GM18499 (cell line): Measurements from ENCODE around the gene CDK6.
"Not testable (repeated sequence)": the region's sequence is repeated elsewhere in the genome, so short reads cannot be mapped to it uniquely, and the experiment has no call there.

ENCODE experiments used
- ATAC-seq: cut with Tn5 transposase; IDR thresholded peaks from one replicate; pipeline ENCODE4 v1.9.1; 2021; ENCODE audit warnings: moderate number of reproducible peaks; ENCODE audit not compliant: insufficient read depth, unreplicated experiment

The CDK6 gene

DNA sequence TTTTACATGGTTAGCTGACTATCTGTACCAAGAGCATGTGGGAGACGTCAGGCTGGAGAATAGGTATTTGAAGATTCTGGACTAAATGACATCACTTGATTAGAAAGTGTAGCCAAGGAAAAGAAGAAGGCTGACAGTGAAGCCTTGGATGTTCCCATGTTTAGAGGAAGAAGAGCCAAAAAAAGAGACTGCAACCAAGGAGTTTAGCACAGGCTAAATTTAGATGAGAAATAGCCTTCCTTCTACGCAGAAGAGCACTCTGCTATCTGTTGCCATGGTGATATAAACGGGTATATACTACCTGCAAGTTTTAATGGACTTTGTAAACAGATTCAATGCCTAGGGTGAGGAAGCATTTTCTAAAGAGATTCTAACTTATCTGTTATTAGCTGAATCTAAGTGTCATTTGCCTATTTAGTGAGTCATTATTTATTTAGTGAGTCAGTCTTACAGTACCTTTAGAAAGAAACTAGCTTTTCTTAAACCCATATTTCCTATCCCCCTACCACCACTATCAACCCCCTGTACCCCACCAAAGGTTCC is 69.8 kb downstream of the CDK6 start:
- no peak for ATAC-seq

- no peak for ATAC-seq
Measured at GRCh38 chr7:92765725-92766124, 70.6 kb downstream of the CDK6 start.

DNA sequence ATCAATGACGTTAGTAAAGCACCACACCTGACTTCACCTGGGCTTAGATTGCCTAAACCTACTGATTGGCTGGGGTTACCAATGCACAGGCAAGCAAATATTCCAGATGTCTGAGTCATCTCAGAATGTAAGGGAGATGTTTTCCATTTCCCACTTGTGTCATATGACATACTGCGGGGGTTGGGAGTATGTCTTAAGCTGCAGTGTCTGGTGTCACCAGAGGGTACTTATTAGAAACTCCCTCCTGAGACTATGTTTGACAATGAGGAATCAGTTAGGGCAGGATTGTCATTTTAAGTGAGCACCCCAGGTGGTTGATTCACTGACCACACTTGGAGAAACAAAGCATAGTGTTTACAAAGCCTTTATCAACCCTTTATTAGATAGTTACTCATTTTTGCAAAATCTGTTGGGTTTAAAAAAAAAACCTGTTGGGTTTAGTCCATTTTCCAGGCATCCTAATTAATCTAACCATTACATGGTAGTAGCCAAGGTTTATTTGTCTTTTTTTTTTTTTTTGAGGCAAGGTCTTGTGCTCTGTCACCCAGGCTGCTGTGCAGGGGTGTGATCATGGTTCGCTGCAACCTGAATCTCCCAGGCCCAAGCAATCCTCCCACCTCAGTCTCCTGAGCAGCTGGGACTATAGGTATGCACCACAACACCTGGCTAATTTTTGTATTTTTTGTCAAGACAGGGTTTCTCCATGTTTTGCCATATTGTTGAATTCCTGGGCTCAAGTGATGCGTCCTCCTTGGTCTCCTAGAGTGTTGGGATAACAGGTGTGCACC is 72.5 kb downstream of the CDK6 start:
- ATAC-seq, result no peak

DNA sequence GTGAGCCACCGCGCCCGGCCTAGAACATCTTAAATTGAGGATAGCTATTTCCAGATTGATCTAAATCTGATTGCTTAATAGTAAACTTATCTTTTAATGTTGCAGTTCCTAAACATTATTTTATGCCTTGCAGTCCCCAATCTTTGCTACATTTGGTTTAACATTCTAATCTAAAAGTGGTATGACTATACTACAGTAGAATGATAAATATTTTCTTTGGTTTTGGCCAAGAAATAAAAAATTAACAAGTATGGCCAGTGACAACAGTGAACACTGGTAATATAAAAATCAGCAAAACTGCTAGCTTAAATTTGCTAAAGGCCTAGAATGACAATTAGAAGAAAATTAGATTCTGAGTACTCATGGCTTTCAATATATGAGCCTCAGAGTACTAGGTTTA is 73.5 kb downstream of the CDK6 start:
- ATAC-seq, result no peak

DNA sequence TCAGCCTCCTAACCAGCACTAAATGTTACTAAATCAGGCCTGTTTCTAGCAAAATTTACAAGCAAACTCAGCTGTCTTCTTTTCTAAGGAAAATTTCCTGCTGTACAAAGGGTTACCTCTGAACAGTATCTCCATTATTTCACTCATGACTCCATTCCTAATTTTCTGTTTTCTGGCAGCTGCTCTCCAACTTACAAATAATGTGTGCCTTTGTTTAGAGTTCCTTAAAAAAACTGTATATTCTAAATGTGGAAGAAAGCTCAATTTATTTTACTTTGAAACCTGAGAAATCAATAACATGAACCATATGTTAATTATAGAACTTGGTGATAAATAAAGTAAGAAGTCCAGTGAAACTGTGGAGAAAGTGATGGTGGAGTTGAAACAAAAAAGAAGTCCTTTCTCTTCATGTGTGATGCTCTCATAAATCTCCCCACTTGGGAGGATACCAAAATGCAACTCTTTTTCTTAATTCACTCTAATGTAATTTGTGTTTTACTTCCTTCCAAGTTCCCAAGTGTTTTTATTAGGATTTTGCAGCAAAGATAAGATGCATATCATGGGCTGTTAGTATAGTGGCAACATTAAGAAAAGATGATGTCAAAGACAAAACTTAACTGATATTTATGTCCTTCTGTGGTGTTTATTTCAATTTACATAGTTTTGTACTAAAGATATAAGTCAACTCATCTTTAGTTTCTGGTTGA is 74.8 kb downstream of the CDK6 start:
- no peak for ATAC-seq

GRCh38 chr7:92758796-92759431 is 77.5 kb downstream of the CDK6 start:
- no peak for ATAC-seq

- not testable (repeated sequence) for ATAC-seq
Measured at GRCh38 chr7:92757311-92757910, 79.0 kb downstream of the CDK6 start.

DNA sequence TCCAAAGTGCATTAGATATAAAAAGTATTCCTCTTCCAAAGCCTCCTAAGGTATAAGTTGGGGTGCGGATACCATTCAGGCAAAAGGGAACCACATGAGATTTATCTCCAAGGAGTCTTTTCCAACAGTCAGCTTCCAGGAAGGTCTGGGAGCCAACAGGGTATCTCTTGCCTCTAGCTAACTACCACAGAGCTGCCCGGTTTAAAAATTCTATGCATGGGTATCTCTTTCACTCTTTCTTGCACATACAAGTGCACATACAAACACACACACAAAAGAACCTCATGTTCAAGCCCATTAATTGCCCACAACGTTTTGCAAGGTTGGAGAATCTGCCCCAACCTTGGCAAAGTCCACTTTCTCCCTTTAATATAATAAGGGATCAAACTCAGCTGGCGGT is 80.7 kb downstream of the CDK6 start:
- ATAC-seq, result no peak

GRCh38 chr7:92754919-92755581 is 81.3 kb downstream of the CDK6 start:
- ATAC-seq, result no peak

- no peak for ATAC-seq
Measured at GRCh38 chr7:92753614-92754013, 82.8 kb downstream of the CDK6 start.

DNA sequence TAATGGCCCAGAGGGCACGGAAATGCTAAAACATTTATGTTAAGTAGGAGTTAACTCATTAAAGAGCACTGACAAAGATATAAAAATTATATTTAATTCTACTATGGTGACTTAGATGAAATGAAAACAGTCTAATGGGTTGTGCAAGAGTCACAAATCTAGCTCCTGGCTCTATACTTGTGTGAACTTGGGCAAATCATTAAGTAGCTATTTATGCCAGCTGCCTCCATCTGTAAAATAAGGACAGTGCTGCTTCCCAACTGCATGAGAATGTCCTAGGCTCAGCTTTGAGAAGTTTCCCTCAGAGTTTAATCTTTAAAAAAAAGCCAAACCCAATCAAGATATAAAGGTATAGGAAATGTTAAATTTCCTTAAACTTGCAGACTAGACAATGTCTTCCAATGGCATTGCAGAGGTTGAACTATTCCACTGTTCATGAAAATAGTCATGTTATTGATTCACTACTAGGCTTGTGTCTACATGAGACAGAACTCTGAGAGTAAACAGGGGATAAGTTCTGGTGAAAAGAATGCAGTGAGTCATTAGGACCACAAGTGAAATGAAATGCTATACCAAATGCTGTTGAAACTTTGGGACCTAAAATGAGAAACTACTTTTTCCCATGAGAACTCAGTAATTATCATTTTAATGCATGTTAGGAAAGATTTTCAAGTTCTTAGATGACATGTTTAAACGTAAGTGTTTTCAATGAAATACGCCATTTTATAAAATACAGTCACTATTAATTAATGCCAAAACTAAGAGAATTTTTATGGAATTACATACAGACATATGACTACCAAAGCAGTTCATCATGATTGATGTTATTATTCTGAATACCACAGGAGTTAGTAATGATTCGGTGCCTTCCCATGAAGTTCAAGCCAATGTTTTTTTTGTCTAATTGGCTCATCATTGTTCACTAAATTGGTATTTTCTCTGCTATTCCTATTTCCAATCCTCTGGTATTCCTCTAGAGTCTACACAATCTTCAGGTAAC is 84.2 kb downstream of the CDK6 start:
- no peak for ATAC-seq

DNA sequence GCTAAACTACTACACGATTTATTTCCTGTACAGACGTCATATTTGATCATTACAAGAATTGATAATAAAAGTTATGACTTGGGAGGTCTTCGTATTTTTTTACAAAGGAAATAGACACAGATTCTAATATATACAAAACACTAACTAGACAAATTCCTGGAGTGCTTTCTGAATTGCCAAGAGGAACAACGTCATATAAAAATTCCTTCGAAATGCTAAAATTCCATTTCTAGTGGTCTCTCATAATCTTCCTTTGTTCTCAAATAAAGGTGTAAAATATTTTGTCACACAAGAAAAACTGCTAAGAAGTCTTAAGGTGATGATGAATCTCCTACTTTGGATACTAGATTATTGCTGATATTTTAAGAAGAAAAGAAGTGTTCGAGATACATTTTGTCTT is 85.4 kb downstream of the CDK6 start:
- no peak for ATAC-seq

GRCh38 chr7:92750447-92750839 is 85.9 kb downstream of the CDK6 start:
- no peak for ATAC-seq

GRCh38 chr7:92749832-92750446 is 86.4 kb downstream of the CDK6 start:
- ATAC-seq, result no peak

GRCh38 chr7:92749327-92749755 is 87.0 kb downstream of the CDK6 start:
- no peak for ATAC-seq

DNA sequence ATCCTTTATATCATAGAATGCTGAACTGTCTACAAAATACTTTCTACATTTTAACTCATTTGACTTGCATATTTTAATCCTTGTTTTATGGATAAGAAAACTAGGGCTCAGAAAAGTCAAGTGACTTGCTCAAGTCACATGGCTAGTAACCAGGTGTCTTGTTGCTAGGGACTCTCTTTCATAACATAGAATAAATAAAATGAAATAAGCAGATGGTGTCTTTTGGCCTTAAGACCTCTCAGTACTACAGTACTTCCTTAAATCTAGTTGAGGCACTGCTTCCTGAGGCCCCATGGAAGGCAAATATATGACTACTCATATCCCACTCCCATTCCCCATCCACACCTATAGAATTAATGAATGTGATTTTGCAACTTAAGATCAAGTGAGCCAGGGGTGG is 87.9 kb downstream of the CDK6 start:
- ATAC-seq, result no peak

DNA sequence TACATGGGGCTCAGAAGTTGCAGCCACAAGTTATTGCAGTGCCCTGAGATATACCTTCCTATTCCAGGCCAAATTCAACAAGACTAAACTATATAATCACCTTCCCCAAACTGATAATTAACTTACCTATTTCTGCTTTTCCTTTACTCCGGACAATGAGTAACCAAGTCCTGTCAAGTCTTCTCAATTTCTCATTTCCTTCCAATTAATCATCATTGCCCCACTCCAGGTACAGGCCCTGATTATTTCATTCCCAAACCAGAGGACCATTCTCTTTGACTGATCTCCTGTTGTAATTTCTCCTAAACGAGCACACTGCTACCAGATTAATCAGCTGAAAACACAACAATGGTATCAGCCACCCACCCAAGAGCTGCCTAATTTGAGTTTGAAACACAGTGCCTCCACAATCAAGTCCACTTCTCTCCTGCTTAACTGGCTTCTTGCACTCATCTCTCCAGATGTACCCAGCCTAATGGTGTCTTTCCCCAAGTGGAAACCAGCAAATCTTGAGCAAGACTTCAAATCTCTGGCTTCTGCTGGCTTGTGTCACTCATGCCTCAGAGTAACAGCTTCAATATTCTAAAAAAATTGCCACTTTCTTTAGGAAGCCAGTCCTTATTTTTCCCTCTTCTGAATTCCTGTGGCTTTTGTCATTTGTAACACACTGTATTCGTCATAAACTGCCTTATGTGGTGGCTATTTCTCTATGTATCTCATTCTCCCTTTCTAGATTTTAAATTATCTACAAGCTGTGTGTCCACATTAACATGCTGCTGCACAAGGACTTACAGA is 89.1 kb downstream of the CDK6 start:
- ATAC-seq, result no peak

DNA sequence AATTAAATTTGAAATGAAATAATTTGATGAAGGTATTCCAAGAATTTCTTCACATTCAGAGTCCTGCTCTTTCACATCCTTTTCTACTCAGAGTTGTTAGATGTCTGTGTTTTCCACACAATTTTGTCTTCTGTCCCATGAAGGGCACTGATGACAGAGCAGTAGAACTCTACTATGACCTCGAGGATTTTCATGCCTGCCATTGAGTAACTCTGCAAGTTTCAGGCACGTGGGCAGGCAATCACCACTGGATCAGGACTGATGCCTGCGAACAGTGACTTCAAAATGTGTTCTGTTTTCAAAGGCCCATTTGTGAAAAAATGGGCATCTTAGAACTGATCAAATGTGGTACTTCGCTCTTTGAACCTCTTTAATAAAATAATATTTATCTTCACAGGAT is 91.1 kb downstream of the CDK6 start:
- no peak for ATAC-seq
